ENCODE data around the gene RNF157.

- TF ChIP-seq SP1 (IDR thresholded peaks at IDR 0.05) (no peak), SUZ12 (IDR thresholded peaks at IDR 0.05) (no peak), FOXA1 (IDR thresholded peaks at IDR 0.05) (no peak), NFRKB (IDR thresholded peaks at IDR 0.05) (no peak), TARDBP (IDR thresholded peaks at IDR 0.05) (no peak), FOXK2 (IDR thresholded peaks at IDR 0.05) (no peak), ARNT (IDR thresholded peaks at IDR 0.05) (no peak), ELF4 (IDR thresholded peaks at IDR 0.05) (no peak), PKNOX1 (IDR thresholded peaks at IDR 0.05) (no peak)
These were observed 98.2 kb downstream of the RNF157 start for GRCh38 chr17:76142039-76142584.

Data from HEK293T (cell line).